Renal pelvis (tissue), 4 donors: ENCODE results near the gene QSOX2. TPM values are rescaled to one million over a fixed set of nuclear protein-coding genes. Genes with fewer than 3 reads are reported as not detected.

ENCODE experiments used
- DNase-seq: peaks from one replicate; pipeline ENCODE4 v3.0.0-alpha.2; 2013
- polyA plus RNA-seq, 3 donors: library from polyadenylated mRNA; unstranded; fragments of 120-200 nt; gene quantifications; one replicate each; pipeline ENCODE4 v1.2.1, GENCODE V29; 2013; ENCODE audit not compliant: insufficient read length in 3 of 3

The QSOX2 gene
- polyA plus RNA-seq, 3 donors = 17.4 to 19.2 (median 18.8) TPM

DNA sequence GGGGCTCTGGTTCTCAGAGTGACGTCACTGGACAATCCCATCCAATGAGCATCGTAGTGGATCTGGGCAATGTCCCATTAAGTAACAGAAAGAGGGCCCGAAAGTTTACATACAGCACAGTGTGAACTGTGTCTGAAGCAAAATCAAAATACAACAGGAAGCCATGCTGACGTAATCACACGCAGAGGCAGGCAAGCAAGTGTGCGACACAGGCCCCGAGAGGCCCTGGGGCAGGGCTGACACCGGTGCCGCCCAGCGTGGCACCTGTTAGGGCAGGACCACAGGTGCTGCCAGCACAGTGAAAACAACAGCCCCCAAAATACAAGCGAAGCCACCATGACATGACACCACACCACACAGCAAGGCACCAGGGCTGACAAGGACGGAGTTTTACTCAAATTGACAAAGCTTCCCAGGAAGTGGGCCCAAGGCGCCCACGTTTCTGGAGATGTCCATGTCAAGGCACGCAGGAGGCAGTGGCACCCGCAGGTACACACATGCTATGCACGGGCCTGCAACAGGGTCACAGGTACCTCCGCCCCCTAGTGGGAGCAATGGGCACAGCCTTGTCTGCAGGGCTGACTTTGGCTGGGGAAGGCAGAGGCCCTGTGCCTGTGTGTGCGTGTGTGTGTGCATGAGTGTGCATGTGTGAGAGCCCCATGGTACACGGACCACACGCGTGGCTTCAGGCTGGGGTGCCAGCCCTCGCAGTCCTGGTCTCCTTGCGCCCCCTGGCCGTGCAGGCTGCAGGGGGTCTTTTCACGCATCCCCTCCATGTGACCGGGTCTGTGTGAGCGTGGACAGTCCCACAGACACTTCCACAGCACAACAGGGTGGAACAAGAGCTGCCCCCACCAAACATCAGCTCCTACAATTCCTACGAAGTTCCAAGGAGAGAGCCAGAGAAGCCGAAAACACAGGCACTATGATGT is 19.6 kb downstream of the QSOX2 start:
- no peak for DNase-seq

DNA sequence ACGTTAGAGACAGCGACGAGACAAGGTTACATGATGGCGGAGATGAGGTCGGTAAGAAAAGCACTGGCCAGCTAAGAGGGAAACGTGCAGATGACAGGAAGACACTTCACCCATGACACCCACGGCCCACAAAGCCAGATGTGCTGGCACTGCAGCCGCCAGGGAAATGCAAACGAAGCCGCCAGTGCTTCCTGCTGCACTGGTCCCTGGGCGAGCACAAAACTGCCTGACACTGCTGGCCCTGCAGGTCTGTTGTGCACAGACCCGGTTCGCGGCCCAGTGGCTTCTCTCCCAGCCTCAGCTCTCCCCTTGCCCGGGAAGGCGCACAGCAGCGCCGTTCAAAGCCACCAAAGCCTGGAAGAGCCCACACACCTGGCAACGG is 20.3 kb downstream of the QSOX2 start:
- no peak for DNase-seq

- no peak for DNase-seq
Observed at GRCh38 chr9:136223871-136224640, 21.6 kb downstream of the QSOX2 start.

DNA sequence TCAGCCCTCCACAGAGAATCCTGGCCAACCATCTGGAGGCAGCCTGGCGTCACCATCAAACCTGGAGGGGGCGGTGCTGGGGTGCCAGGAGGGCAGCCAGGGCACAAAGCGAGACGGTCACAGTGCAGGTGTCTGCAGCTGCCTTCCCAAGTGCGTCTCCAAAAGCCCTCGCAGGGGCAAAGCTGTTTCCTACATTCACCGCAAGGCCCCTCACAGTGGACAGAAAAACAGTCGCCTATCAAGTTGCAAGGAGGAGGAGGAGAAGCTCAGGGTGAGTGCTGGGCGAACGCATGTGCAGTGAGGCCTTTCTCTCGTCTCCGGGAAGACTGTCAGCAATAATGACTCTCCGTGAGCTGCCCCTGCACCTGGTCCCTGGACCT is 22.7 kb downstream of the QSOX2 start:
- DNase-seq = no peak

GRCh38 chr9:136222166-136222905 is 23.3 kb downstream of the QSOX2 start:
- DNase-seq = no peak

DNA sequence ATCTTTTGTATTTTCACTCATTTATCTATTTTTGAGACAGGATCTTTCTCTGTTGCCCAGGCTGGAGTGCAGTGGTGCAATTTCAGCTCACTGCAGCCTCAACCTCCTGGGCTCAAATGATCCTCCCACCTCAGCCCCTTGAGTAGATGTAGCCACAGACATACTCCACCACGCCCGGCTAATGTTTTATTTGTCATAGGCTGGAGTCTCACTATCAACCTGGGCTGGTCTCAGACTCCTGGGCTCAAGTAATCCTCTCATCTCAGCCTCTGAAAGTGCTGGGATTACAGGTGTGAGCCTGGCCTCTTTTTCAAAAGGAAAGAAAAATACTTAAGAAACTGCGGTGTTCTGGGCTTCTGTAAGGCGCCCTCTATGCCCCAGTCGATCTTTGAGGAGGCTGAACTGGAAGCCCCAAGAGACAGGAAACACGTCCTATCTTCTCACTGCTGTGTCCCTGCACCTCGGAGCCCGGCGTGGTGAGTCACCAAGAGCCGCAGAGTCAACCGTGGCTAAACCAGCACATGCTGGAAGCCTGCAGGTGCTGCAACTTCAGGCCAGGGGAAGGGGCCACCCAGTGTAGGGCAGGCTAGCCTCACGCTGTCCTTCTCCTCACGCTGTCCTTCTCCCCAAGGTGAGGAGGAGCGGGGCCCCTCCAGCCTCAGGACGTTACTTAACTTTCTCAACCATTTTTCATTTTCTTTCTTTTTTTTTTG is 25.4 kb downstream of the QSOX2 start:
- no peak for DNase-seq

- no peak for DNase-seq
Observed at GRCh38 chr9:136219276-136219675, 26.3 kb downstream of the QSOX2 start.

DNA sequence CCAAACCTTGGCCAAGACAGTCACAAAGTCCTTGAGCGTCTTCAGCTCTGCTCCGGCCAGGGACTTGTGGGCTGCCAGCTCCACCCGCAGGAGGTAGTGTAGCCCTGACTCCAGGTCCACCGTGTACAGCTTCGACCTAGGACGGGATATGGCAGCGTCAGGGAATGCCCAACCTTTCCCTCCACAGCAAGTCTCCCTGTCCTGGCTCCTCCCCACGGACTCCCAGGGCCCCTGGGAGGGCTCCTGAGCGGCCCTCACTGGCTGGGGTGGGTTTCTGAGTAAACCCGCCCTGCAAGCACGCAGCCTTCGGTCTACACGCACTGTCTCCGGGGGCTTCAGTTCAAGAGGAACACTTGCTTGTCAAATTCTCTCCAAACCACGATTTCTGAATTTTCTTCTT is 26.9 kb downstream of the QSOX2 start:
- no peak for DNase-seq

- no peak for DNase-seq
Observed at GRCh38 chr9:136218271-136218670, 27.3 kb downstream of the QSOX2 start.

DNA sequence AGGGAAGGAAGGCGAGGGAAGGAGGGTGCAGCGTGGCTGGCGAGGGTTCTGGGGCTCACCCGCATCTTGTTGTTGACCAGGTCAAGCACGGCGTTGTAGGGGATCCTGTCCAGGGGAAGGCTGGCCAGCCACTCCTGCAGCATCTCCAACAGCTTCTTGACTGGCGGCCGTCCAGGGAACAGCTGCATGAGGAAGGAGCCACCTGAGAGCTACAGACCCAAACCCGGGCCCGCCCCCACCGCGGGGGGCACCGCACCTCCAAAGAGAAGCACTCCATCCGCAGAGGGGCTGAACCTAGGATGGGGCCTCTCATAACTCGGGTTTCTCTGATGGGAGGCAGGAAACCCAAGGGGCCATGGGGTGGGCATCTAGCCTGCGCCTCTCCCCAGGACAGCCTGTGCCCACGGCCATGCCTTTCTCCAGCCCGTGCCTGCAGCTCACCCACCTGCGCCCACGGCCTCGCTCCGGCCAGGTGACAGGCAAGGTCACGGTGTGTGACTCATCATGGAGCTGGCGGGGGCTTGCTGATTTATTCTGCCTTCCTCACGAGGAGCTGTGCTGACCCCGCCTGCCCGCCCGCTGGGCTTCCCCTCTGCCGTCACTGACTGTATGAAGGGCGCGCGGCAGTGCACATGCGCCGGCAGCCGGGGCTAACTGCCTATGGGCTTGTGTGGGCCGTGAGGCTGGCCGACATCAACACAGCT is 28.9 kb downstream of the QSOX2 start:
- DNase-seq = no peak

- no peak for DNase-seq
Observed at GRCh38 chr9:136213733-136214132, 31.9 kb downstream of the QSOX2 start.

GRCh38 chr9:136212345-136212950 is 33.2 kb downstream of the QSOX2 start:
- no peak for DNase-seq

- no peak for DNase-seq
Observed at GRCh38 chr9:136211441-136212344, 33.9 kb downstream of the QSOX2 start.

- DNase-seq = no peak
Observed at GRCh38 chr9:136211006-136211405, 34.6 kb downstream of the QSOX2 start.

GRCh38 chr9:136210276-136210675 is 35.3 kb downstream of the QSOX2 start:
- no peak for DNase-seq

DNA sequence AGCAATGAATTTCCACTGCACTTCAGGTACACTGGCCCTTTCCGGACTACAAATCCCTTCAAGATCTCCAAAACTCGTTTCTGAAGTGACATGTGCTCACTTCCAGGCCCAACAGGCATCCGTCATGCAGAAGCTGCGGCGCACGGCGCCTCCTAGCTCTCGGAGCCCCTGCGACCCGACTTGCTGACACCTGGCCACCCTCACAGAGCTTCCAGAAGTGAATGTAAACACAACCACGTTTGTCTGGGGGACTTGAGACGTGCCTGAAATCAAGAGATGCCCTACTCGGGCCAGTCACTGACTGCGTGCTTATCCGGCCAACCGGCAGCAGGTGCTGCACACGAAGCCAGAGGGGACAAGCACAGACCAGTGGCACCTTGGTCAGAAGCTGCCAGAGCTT is 35.8 kb downstream of the QSOX2 start:
- DNase-seq = no peak

GRCh38 chr9:136209232-136209631 is 36.4 kb downstream of the QSOX2 start:
- DNase-seq = no peak

GRCh38 chr9:136208675-136209074 is 36.9 kb downstream of the QSOX2 start:
- DNase-seq = no peak

DNA sequence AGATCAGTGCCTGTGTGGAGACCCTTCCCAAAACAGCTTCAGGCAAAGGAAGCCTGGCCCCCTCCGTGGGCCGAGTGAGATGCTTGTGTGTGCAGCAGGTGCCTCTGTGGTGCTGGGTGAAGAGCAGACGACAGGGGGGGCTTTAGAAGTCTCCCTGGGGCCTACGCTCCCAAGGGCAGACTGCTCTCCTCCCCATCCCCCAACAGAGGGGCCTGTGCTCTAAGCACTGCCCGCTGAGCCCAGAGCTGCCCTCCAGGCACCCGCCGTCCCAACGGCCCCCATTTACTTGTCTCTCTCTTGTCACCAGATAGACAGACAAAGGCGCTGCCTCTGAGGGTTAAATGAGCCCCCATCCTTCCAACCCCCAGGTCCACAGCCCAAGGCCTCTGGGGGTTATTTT is 38.0 kb downstream of the QSOX2 start:
- no peak for DNase-seq
